K562 (cell line): ENCODE data around the gene SNX9. TPM values are rescaled to one million over a fixed set of nuclear protein-coding genes. Genes with fewer than 3 reads are reported as not detected.

Source experiments
- ARNT ChIP-seq, 2 experiments: fragments of 450-650 bp; IDR thresholded peaks; 2 replicates each; pipeline ENCODE4 v1.6.1; 2016; ENCODE audit warnings: mild to moderate bottlenecking in 1 of 2
- CBFA2T2 ChIP-seq: fragments of 450-650 bp; conservative IDR thresholded peaks from 2 replicates; pipeline ENCODE4 v1.6.1; 2017; ENCODE audit warnings: mild to moderate bottlenecking
- EGR1 ChIP-seq: fragments of 450-650 bp; conservative IDR thresholded peaks from 2 replicates; pipeline ENCODE4 v1.6.1; 2017; ENCODE audit warnings: mild to moderate bottlenecking
- ELF1 ChIP-seq: fragments of 200-800 bp; sonication (Bioruptor generic); IDR thresholded peaks from 2 replicates; pipeline ENCODE4 v1.6.1; 2016; ENCODE audit warnings: missing genetic modification characterization, missing compliant biosample characterization
- HEY1 ChIP-seq: fragments of 250-450 bp; sonication (Bioruptor Pico); IDR thresholded peaks from 2 replicates; pipeline ENCODE4 v1.5.0; 2020; ENCODE audit warnings: mild to moderate bottlenecking, moderate library complexity, borderline replicate concordance
- L3MBTL2 ChIP-seq: fragments of 450-650 bp; IDR thresholded peaks from 2 replicates; pipeline ENCODE4 v1.6.1; 2016; ENCODE audit warnings: mild to moderate bottlenecking, moderate library complexity
- MTA2 ChIP-seq: fragments of 450-650 bp; IDR thresholded peaks from 2 replicates; pipeline ENCODE4 v1.6.1; 2016; ENCODE audit warnings: low read depth
- polyA plus RNA-seq, 8 experiments: library from polyadenylated mRNA; depleted of rRNA in 4 of 8; stranded (reverse) in 5 of 8; unstranded in 3 of 8; fragments of >200 nt; fragmentation: Nextera tagmentation in 2 of 8; fragmentation: Illumina TruSeq in 1 of 8; extraction: Ambion mirVana in 2 of 8; extraction: Trizol in 1 of 8; gene quantifications; 2 replicates each; pipeline versions ENCODE4 v1.2.1 to v1.2.3, GENCODE V29; 2011 to 2014; ENCODE audit warnings: inconsistent platforms in 1 of 8, missing spikeins in 1 of 8
- total RNA-seq, 7 experiments: library from RNA; depleted of rRNA in 6 of 7; stranded (reverse); fragments of >200 nt in 6 of 7; fragmentation: Illumina TruSeq in 2 of 7; extraction: Trizol in 2 of 7; gene quantifications; 2 replicates each; pipeline versions ENCODE4 v1.2.1 to v1.2.3, GENCODE V29; 2011 to 2021; ENCODE audit warnings: low replicate concordance in 1 of 7
- TF ChIP-seq, protein P1 (sequence below): sonication (generic); formaldehyde crosslinking; IDR thresholded peaks from 2 replicates; pipeline ENCODE4 v1.9.0; 2022; ENCODE audit warnings: mild to moderate bottlenecking, missing genetic modification reagents
- TF ChIP-seq, protein P2 (sequence below): fragments of 450-650 bp; IDR thresholded peaks from 2 replicates; pipeline ENCODE4 v1.7.0; 2016; ENCODE audit warnings: borderline replicate concordance
- TF ChIP-seq, protein P3 (sequence below): sonication (generic); formaldehyde crosslinking; IDR thresholded peaks from 2 replicates; pipeline ENCODE4 v1.8.0; 2022; ENCODE audit warnings: mild to moderate bottlenecking, missing genetic modification reagents
- TF ChIP-seq, protein P4 (sequence below), 2 experiments: fragments of 450-650 bp; formaldehyde crosslinking in 1 of 2; IDR thresholded peaks; 2 replicates each; pipeline versions ENCODE4 v1.4.0 to v1.6.1; 2014 to 2020; ENCODE audit warnings: mild to moderate bottlenecking in 2 of 2, borderline replicate concordance in 1 of 2, low read depth in 1 of 2

Gene SNX9
- total and polyA plus RNA-seq, 9 of the 15 experiments (the other 6 are each of a cell fraction or from before 2014, with no cell fraction given): 6.0 to 81.7 (median 57.1) TPM

DNA sequence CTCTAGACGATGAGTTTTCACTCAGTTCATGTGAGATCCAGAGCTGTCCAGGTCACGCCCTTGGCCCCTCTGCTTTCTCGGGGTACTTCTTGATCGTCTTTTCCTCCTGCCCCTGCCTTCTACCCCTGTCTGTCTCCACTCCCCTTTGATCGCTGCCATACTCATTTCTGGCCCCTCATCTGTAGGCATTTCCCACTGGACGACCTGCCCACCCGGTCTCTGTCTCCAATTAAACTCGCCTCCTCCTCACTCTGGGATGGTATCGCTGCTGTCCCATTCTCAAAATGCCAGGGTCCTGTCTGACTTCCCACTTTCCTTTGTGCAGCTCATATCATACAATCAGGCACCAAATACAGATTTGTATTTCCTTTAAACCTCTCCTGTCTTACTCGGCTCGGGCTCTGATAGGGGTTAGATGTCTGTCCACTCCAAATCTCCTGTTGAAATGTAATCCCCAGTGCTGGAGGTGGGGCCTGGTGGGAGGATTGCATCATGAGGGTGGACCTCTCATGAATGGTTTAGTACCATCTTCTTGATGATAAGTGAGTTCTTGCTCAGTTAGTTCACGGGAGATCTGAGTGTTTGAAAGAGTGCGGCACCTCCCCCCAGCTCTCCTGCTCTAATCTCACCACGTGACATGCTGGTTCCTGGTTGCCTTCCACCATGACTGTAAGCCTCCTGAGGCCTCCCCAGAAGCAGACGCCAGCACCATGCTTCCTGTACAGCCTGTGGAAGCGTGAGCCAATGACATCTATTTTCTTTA is 155.2 kb downstream of the SNX9 start (continued):
- no peak; a peak in 1 of 4 replicates for TF ChIP-seq ARNT (IDR thresholded peaks at IDR 0.05)
- no peak for TF ChIP-seq HEY1 (CRISPR knock-in tag)
- TF ChIP-seq L3MBTL2: peak; percentile 74
- TF ChIP-seq, protein P1, sequence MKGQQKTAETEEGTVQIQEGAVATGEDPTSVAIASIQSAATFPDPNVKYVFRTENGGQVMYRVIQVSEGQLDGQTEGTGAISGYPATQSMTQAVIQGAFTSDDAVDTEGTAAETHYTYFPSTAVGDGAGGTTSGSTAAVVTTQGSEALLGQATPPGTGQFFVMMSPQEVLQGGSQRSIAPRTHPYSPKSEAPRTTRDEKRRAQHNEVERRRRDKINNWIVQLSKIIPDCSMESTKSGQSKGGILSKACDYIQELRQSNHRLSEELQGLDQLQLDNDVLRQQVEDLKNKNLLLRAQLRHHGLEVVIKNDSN: peak; percentile 83
- TF ChIP-seq, protein P2, sequence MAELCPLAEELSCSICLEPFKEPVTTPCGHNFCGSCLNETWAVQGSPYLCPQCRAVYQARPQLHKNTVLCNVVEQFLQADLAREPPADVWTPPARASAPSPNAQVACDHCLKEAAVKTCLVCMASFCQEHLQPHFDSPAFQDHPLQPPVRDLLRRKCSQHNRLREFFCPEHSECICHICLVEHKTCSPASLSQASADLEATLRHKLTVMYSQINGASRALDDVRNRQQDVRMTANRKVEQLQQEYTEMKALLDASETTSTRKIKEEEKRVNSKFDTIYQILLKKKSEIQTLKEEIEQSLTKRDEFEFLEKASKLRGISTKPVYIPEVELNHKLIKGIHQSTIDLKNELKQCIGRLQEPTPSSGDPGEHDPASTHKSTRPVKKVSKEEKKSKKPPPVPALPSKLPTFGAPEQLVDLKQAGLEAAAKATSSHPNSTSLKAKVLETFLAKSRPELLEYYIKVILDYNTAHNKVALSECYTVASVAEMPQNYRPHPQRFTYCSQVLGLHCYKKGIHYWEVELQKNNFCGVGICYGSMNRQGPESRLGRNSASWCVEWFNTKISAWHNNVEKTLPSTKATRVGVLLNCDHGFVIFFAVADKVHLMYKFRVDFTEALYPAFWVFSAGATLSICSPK: no peak
- TF ChIP-seq ELF1 (tag): no peak
- TF ChIP-seq, protein P3, sequence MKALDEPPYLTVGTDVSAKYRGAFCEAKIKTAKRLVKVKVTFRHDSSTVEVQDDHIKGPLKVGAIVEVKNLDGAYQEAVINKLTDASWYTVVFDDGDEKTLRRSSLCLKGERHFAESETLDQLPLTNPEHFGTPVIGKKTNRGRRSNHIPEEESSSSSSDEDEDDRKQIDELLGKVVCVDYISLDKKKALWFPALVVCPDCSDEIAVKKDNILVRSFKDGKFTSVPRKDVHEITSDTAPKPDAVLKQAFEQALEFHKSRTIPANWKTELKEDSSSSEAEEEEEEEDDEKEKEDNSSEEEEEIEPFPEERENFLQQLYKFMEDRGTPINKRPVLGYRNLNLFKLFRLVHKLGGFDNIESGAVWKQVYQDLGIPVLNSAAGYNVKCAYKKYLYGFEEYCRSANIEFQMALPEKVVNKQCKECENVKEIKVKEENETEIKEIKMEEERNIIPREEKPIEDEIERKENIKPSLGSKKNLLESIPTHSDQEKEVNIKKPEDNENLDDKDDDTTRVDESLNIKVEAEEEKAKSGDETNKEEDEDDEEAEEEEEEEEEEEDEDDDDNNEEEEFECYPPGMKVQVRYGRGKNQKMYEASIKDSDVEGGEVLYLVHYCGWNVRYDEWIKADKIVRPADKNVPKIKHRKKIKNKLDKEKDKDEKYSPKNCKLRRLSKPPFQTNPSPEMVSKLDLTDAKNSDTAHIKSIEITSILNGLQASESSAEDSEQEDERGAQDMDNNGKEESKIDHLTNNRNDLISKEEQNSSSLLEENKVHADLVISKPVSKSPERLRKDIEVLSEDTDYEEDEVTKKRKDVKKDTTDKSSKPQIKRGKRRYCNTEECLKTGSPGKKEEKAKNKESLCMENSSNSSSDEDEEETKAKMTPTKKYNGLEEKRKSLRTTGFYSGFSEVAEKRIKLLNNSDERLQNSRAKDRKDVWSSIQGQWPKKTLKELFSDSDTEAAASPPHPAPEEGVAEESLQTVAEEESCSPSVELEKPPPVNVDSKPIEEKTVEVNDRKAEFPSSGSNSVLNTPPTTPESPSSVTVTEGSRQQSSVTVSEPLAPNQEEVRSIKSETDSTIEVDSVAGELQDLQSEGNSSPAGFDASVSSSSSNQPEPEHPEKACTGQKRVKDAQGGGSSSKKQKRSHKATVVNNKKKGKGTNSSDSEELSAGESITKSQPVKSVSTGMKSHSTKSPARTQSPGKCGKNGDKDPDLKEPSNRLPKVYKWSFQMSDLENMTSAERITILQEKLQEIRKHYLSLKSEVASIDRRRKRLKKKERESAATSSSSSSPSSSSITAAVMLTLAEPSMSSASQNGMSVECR (CRISPR knock-in tag): 0 out of 2 replicates have a peak, but pooled peaks have one; percentile 47
- TF ChIP-seq EGR1: no peak
- TF ChIP-seq, protein P4, sequence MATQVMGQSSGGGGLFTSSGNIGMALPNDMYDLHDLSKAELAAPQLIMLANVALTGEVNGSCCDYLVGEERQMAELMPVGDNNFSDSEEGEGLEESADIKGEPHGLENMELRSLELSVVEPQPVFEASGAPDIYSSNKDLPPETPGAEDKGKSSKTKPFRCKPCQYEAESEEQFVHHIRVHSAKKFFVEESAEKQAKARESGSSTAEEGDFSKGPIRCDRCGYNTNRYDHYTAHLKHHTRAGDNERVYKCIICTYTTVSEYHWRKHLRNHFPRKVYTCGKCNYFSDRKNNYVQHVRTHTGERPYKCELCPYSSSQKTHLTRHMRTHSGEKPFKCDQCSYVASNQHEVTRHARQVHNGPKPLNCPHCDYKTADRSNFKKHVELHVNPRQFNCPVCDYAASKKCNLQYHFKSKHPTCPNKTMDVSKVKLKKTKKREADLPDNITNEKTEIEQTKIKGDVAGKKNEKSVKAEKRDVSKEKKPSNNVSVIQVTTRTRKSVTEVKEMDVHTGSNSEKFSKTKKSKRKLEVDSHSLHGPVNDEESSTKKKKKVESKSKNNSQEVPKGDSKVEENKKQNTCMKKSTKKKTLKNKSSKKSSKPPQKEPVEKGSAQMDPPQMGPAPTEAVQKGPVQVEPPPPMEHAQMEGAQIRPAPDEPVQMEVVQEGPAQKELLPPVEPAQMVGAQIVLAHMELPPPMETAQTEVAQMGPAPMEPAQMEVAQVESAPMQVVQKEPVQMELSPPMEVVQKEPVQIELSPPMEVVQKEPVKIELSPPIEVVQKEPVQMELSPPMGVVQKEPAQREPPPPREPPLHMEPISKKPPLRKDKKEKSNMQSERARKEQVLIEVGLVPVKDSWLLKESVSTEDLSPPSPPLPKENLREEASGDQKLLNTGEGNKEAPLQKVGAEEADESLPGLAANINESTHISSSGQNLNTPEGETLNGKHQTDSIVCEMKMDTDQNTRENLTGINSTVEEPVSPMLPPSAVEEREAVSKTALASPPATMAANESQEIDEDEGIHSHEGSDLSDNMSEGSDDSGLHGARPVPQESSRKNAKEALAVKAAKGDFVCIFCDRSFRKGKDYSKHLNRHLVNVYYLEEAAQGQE (IDR thresholded peaks at IDR 0.05; ENCODE audit: borderline replicate concordance): peak; percentile 51; the same call in 1 of the 2 replicates
- TF ChIP-seq, protein P4 (CRISPR knock-in tag; IDR thresholded peaks at IDR 0.05; ENCODE audit: low read depth): no peak
- peak; percentile 33; the same call in 1 of the 2 replicates for TF ChIP-seq CBFA2T2
- no peak for TF ChIP-seq MTA2
